Measurements from ENCODE around the gene ENAM. TPM values are rescaled to one million over a fixed set of nuclear protein-coding genes. Genes with fewer than 3 reads are reported as not detected.

ENAM gene
- polyA plus RNA-seq (2014; cell fraction: cytosol; rRNA removed): not detected in 2 replicates
- polyA plus RNA-seq (2014; cell fraction: nucleus; rRNA removed): not detected in 2 replicates

GRCh38 chr4:70628444-70628843 lies at the start of gene ENAM:
TSS of gene ENAM (plus strand) at chr4:70628744. CDS start at chr4:70629501, 757 bp downstream.
- DNase-seq (ENCODE audit: low spot score): no peak

GRCh38 chr4:70581980-70582379 lies 46.6 kb upstream of the ENAM start:
- DNase-seq (ENCODE audit: low spot score): no peak

DNA sequence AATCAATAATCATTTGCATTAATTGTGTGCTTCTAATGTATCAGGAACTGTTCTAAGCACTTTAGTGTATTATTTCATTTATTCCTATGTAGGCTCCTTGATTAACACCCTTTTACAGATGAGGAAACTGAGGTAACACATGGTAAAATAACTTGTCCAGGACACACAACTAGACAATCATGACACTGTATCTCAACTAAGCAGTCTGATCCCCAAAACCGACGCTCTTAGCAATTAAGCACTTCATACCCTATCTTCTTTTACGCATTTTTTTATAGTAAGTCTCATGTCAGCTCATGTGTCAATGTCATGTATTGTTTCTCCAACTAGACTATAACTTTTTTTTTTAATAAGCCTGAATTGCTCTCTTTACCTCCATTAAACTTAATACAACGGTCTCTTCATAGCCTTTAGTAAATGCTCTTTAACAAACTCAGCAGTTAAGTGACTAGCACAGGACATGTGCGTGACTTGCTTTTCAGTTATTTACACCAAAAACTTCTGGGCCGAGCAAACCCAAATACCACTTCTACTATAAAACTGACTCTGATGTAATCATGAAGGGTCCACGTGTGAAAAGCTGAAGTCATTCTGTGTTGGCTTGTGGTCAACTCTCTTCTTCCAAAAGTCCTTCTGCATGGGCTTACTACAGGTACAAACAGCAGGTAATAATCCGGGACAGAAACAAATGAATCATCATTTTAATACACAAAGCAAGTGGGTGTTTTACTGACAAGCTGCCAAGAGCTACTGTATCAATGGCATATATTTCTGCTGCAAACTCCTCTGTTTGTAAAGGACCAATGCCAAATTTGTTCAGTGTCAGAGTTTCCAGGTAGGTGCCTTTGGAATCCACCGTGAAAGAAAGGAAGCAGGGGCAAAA lies 44.4 kb upstream of the ENAM start:
- no peak for DNase-seq (ENCODE audit: low spot score)

DNA sequence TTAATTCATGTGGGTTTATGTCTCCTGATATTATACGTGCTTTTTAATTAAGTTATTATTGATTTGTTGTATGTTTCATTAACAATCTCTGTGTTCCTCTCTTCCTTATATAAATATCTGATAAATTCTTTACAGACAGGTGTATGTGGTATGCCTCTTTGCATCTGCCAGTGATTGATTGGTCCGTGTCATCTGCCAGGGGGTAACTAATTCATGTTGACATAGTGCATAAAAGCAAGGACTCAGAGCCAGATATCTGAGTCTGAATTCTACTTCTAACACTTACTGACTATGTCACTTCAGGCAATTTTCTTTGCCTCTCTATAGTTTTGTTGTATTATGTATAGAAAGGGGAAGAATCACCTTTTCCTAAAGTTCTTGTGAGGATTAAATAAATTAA lies 41.7 kb upstream of the ENAM start:
- DNase-seq (ENCODE audit: low spot score): no peak

- no peak for DNase-seq (ENCODE audit: low spot score)
These were observed 38.8 kb upstream of the ENAM start for GRCh38 chr4:70589785-70590184.

GRCh38 chr4:70591955-70592582 lies 36.5 kb upstream of the ENAM start, which contains the start of gene AMBN:
TSS of gene AMBN (plus strand) at chr4:70592256. CDS start at chr4:70592359, 103 bp downstream.
- no peak for DNase-seq (ENCODE audit: low spot score)

- no peak for DNase-seq (ENCODE audit: low spot score)
These were observed 34.3 kb upstream of the ENAM start for GRCh38 chr4:70594196-70594595.

DNA sequence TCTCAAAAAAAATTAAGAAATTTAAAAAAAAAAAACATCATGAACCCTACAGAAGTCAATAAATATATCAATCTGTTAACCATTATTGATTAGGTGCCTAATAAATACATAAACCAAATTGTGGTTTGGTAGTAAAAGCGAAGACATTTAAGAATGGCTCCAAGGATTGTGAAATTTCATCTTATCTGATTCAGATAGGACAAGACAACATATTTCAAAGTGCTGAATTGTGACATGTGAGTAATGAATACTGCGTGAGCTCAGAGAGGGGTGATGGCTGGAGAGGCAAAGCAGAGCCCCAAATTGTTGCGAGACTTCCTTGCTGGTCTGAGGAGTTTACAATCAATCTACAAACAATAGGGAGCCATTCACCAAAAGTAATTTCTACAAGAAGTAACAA lies 28.2 kb upstream of the ENAM start:
- DNase-seq (ENCODE audit: low spot score): no peak

- DNase-seq (ENCODE audit: low spot score): no peak
These were observed 27.6 kb upstream of the ENAM start for GRCh38 chr4:70600977-70601376.

- peak; percentile 77 for DNase-seq (ENCODE audit: low spot score)
These were observed 27.0 kb upstream of the ENAM start for GRCh38 chr4:70601422-70602039.

DNA sequence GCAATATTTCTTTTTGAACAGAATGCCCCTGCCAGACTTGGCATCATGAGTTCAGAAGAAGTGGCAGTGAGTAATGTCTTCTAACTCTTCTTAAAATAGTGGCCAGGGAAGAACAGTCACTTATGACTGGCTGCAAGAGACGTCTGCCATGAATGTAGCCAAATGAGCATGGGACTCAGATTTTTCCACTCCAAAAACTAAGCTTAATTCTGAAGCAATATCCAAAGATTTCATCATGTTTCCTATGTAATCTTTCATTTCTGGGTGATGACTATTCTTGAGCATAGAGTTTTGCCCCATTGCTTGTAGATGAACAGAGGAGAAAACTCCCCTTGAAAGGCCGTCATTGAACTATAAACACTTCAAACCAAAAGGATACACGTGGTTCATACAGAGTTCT lies 24.7 kb upstream of the ENAM start:
- DNase-seq (ENCODE audit: low spot score): no peak

DNA sequence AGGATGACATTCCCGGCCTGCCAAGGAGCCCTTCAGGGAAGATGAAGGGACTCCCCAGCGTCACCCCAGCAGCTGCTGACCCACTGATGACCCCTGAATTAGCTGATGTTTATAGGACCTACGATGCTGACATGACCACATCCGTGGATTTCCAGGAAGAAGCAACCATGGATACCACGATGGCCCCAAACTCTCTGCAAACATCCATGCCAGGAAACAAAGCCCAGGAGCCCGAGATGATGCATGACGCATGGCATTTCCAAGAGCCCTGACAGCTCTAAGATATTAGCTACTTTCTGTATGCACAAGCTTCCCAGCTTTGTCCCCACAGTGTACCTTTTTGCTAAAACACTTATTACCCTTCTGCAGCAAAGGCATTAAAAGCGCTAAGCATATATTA lies 22.1 kb upstream of the ENAM start:
- no peak for DNase-seq (ENCODE audit: low spot score)

GRCh38 chr4:70607334-70607853 lies 21.1 kb upstream of the ENAM start:
- no peak for DNase-seq (ENCODE audit: low spot score)

- DNase-seq (ENCODE audit: low spot score): no peak
These were observed 20.2 kb upstream of the ENAM start for GRCh38 chr4:70608324-70608723.

DNA sequence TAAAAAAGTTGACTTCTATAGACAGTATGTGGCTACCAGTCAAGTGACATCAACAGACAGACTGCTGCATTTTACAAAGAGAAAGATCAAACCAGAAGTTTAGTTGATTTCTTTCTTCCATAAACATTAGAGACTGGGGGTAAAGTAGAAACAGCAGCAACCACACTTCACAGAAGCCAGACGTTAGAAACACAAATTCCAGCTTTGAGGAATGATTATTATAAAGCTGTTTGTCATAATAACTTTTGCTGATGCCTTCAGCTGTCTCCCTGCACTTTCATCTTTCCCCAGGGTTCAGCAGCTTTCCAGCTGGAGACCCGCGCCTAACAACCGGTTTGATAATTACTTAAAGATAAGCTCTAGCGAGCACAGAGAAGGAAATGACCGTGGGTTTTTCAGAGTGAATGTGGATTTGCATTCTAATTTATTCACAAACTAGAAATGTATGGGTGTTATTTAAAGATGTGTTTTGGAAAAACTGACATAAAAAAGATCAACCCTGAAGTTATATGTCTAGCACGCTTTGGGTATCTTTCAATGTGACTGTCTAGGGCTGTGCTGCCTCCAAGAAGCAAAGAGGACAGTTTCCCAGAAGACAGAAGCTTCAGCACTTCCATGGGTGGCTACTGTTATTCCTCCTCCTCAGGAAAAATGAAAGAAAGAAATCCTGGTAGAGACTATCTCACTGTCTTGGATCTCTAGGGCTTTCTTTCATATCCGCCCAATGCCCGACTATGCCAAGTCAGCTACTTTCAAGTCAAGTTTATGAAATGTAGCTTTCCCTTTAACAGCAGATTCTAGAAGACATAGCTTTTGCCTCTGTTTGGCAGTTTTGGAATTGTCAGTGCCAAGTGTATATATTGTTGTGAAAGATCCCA lies 15.0 kb upstream of the ENAM start:
- no peak for DNase-seq (ENCODE audit: low spot score)

GRCh38 chr4:70614184-70614555 lies 14.4 kb upstream of the ENAM start:
- no peak for DNase-seq (ENCODE audit: low spot score)

DNA sequence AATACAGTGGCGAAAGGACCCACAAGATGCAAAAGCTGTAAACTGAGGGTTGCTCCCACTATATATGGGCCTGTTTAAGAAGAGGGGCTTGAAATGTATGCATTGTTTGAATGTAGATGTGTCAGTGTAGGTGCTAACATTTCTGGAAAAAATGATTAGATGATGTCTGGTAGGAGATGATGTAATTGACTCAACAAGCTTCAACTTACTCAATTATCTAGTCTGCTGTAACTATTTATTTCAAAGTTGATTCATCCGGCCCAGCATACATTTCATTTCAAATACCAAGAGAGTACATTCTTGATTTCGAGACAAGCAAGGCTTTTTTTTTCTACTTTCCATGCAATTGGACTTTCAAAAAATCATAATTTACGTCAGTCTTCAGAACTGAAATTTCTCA lies 9.3 kb upstream of the ENAM start:
- no peak for DNase-seq (ENCODE audit: low spot score)

- DNase-seq (ENCODE audit: low spot score): no peak
These were observed 8.8 kb upstream of the ENAM start for GRCh38 chr4:70619778-70620177.

DNA sequence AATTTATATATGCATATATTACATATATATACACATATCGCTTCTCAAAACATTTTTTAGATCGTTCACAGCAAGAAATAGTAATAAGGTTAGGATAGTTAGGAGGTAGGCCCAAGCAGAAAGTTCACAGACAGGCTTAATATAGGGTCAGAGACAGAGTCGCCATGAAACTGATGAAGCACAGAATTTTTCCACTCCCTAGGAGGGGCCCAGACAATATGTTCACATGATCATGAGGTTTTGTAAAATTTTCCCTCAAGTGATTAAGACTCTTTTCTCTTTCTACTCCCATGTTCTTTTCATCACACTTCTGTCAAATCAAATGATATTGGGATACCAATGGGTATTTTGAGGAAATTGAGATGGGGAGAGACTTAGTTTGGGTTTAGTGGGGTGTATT lies 5.2 kb upstream of the ENAM start:
- no peak for DNase-seq (ENCODE audit: low spot score)

DNA sequence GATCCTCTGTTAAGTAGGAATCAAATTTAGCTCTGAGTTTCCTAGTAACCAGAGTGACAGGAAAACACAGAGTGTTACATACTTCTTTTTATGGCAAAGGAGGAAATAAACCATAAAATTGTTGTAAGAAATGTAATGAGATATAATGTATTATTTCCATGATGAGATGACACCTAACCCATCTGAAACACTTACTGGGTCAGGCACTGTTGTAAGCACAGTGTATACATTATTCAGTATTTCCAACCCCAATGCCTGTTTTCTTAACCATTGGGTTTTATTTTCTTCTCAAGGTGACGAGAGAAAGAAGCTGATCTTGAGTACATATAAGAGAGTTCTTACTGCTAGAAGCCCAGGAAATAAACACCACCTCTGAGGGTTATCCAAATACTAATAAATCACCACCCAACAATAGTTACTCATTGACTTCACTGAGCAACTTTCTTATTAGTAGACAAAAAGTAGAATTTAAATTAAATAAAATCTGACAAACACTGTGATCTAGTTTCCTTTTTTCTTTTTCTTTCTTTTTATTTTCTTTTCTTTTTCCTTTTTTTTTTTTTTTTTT lies 4.2 kb upstream of the ENAM start:
- DNase-seq (ENCODE audit: low spot score): no peak

DNA sequence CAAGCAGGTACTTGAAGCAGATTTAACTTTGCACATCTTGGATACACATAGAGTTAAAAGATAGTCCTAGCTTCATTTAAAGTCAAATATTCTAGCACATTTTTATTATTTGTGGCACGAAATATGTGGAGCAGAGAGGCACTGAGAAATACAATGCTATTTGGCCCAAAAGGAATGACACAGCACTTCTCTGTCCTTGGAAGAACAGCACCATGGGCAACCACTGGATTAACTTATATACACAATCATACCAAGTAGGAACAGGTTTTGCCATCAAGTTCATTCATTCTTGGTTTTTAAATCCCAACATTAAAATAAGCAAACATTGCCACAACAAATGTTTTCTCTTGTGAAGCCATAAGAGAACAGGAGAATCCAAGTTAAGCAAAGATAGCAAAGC lies 924 bp upstream of the ENAM start:
- no peak for DNase-seq (ENCODE audit: low spot score)
